ENCODE results near the gene CDK5R1. TPM values are rescaled to one million over a fixed set of nuclear protein-coding genes. Genes with fewer than 3 reads are reported as not detected.

CDK5R1 gene
- polyA plus RNA-seq, 1 experiment: 0.22 TPM

DNA sequence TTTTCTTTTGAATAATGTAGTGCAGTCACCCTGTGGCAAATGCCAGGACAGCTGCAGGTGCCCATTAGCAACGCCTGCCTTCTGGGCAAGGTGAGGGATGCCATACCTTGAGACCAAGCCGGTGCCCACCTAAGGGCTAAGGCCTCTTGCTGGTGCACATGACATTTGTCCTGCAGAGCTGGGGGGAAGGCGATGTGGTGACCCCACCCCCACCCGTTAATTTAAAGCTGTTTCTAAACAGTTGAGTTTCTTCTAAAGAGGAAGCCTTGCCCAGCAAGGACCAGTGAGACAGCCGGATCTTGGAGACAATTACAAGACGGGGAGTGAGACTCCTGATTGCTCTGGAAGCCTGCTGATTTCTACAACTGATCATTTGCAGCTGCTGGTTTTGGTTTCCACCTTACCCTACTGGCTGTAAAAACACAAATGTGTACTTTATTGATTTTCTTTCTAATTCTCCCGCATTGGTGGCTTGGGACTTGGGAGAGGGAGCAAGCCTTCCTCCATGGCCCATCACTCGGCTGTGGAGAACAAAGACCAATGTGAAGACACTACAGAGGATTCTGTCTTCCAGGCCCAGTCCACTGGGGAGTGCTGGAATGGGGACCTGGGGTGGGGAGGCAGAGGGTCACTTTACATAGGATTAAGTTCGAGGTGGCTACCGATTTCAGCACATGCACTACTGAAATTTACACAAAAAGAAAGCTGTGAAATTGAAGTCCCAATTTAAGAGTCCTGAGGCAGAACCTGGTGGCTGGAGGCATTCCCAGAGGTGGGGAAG is 2.7 kb downstream of the CDK5R1 start:
- DNase-seq (ENCODE audit: low read depth, low spot score): no peak
- Histone ChIP-seq H3K27me3 (ENCODE audit: control insufficient read depth, insufficient read depth, low read length) (no peaks in the 10 kb centered on the region), H3K4me3 (ENCODE audit: low read depth, low read length) (no peak overlapping the region), H3K27ac (ENCODE audit: low read depth, low read length) (no peak overlapping the region), H3K9me3 (ENCODE audit: control insufficient read depth, insufficient read depth, low read length) (no peaks in the 10 kb centered on the region; the same call in 1 of the 2 replicates)
- TF ChIP-seq, protein P1, sequence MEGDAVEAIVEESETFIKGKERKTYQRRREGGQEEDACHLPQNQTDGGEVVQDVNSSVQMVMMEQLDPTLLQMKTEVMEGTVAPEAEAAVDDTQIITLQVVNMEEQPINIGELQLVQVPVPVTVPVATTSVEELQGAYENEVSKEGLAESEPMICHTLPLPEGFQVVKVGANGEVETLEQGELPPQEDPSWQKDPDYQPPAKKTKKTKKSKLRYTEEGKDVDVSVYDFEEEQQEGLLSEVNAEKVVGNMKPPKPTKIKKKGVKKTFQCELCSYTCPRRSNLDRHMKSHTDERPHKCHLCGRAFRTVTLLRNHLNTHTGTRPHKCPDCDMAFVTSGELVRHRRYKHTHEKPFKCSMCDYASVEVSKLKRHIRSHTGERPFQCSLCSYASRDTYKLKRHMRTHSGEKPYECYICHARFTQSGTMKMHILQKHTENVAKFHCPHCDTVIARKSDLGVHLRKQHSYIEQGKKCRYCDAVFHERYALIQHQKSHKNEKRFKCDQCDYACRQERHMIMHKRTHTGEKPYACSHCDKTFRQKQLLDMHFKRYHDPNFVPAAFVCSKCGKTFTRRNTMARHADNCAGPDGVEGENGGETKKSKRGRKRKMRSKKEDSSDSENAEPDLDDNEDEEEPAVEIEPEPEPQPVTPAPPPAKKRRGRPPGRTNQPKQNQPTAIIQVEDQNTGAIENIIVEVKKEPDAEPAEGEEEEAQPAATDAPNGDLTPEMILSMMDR (IDR thresholded peaks at IDR 0.05; ENCODE audit: low read depth, low read length): no peak
- ChIA-PET POLR2A (no interaction called here), CTCF (interaction anchor here (0.6 to 1.3 kb wide), 2 partner anchors 388 to 560 kb away, joined by 3 to 4 read pairs; no protein-coding TSS in a partner anchor)

DNA sequence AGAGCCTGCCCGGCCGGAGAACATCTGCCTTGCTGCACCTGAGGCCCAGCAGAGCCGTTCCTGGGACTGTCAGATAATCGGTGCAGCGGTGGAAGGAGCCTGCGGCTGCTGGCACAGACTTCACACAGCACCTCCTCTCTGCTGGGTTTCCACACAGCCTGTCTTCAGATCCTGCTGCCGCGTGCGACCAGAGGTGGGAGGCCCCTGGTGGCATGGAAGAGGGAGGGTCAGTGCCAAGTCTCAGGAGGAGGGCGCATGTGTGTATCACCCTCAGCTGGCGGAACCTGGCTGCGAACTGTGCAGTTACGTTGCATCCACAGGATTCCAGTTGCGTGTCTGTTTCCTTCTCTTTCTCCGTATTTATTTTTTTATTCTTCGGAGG is 3.3 kb downstream of the CDK5R1 start:
- Histone ChIP-seq H3K27ac (ENCODE audit: low read depth, low read length) (no peak overlapping the region), H3K27me3 (ENCODE audit: control insufficient read depth, insufficient read depth, low read length) (no peaks in the 10 kb centered on the region), H3K9me3 (ENCODE audit: control insufficient read depth, insufficient read depth, low read length) (no peaks in the 10 kb centered on the region; the same call in 1 of the 2 replicates), H3K4me3 (ENCODE audit: low read depth, low read length) (no peak overlapping the region)
- no peak for DNase-seq (ENCODE audit: low read depth, low spot score)
- POLR2A ChIA-PET: no interaction called here
- CTCF ChIA-PET: no interaction called here
- TF ChIP-seq, protein P1 (IDR thresholded peaks at IDR 0.05; ENCODE audit: low read depth, low read length): no peak

DNA sequence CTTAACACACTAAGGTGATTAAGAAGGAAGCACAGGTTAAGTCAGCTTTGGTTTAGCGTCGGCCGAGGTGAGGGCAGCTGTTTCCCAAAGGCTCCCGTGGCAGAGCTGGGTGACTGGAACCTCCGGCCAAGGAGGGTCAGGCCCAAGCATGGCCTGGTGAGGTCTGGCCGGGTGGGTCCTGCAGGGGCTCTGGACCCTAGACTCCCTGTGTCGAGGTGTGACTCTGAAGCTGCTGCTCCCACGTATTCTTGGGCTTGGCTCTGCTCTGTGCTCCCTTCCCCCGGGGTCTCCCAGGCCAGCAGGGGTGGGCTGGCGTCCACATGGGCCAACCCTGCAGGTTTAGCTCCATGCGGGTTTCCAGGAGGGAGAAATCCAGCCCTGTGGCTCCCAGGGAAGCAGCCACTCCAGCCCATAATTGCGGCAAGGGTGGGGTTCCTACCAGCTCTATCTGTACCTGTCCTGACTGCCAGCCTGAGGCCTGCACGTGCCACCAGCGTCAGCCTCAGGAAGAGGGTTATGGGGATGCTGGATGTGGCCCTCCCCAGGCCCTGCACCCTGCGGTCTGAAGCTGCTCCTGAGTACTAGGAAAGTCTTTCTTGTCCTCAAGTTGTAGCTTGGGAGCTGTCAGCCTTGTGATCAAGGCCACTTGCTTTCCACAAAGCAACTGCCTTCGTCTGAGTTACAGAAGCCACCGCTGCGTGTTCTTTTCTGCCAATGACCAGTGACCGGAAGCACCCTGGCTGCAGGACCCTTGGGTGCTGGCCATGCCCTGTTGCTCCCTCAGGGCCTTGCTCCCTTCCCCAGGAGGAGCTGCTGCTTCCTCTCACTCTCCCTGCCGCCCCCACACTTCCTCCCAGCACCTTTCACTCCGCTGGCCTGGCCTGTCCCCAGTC is 4.8 kb downstream of the CDK5R1 start:
- no peak for DNase-seq (ENCODE audit: low read depth, low spot score)
- no peak overlapping the region for H3K27ac ChIP-seq (ENCODE audit: low read depth, low read length)
- POLR2A ChIA-PET: no interaction called here
- TF ChIP-seq, protein P1 (IDR thresholded peaks at IDR 0.05; ENCODE audit: low read depth, low read length): no peak
- no peak overlapping the region for H3K4me3 ChIP-seq (ENCODE audit: low read depth, low read length)
- no peaks in the 10 kb centered on the region; the same call in 1 of the 2 replicates for H3K9me3 ChIP-seq (ENCODE audit: control insufficient read depth, insufficient read depth, low read length)
- no peaks in the 10 kb centered on the region for H3K27me3 ChIP-seq (ENCODE audit: control insufficient read depth, insufficient read depth, low read length)
- CTCF ChIA-PET: interaction anchor here (1.2 kb wide), 1 partner anchor 30 kb away, joined by 9 read pairs; no protein-coding TSS in a partner anchor

DNA sequence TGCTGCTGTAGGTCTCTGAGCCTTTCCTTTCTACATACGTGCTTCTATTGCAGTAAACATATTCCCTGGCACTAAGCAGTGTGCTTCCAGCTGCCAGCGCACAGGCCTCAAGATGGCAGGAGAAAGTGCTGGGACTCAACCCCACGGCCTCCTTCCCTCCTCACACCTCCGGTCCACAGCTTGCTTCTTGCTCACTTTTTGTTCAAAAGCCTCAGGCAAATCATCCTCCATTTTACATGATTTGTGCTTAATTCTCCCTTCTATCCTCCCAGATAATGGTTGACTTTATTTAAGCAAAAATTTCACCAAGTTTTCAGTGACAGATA is 5.4 kb downstream of the CDK5R1 start:
- H3K27ac ChIP-seq (ENCODE audit: low read depth, low read length): no peak overlapping the region
- TF ChIP-seq, protein P1 (IDR thresholded peaks at IDR 0.05; ENCODE audit: low read depth, low read length): no peak
- no peaks in the 10 kb centered on the region; the same call in 1 of the 2 replicates for H3K9me3 ChIP-seq (ENCODE audit: control insufficient read depth, insufficient read depth, low read length)
- ChIA-PET CTCF (no interaction called here), POLR2A (no interaction called here)
- H3K4me3 ChIP-seq (ENCODE audit: low read depth, low read length): no peak overlapping the region
- no peaks in the 10 kb centered on the region for H3K27me3 ChIP-seq (ENCODE audit: control insufficient read depth, insufficient read depth, low read length)
- DNase-seq (ENCODE audit: low read depth, low spot score): no peak
